Neuronal stem cell (in vitro differentiated cells): ENCODE measurements around the gene CEP170B.

Experiments used
- DNase-seq: peaks from one replicate; pipeline ENCODE4 v3.0.0-alpha.2; 2013; ENCODE audit warnings: low spot score
- H2AFZ ChIP-seq: one replicate; pipeline ENCODE4 v1.6.1; 2013; ENCODE audit warnings: mild to moderate bottlenecking, low read length, inconsistent platforms
- H2AK5ac ChIP-seq: 2 replicates; pipeline ENCODE4 v1.6.1; 2013; ENCODE audit warnings: low read depth, mild to moderate bottlenecking, inconsistent platforms, low read length, moderate library complexity, mixed read lengths
- H2BK120ac ChIP-seq: 2 replicates; pipeline ENCODE4 v1.6.1; 2013; ENCODE audit warnings: low read depth, mild to moderate bottlenecking, inconsistent platforms, low read length, moderate library complexity, mixed read lengths
- H2BK12ac ChIP-seq: one replicate; pipeline ENCODE4 v1.6.1; 2013; ENCODE audit warnings: low read length, inconsistent platforms
- H2BK15ac ChIP-seq: 2 replicates; pipeline ENCODE4 v1.6.1; 2013; ENCODE audit warnings: mild to moderate bottlenecking, low read length, inconsistent platforms, mixed read lengths
- H2BK5ac ChIP-seq: one replicate; pipeline ENCODE4 v1.6.1; 2013; ENCODE audit warnings: inconsistent platforms, mild to moderate bottlenecking, low read length, moderate library complexity
- H3K14ac ChIP-seq: one replicate; pipeline ENCODE4 v1.6.1; 2013; ENCODE audit warnings: low read length, inconsistent platforms
- H3K18ac ChIP-seq: 2 replicates; pipeline ENCODE4 v1.6.1; 2013; ENCODE audit warnings: low read length, inconsistent platforms
- H3K23ac ChIP-seq: 2 replicates; pipeline ENCODE4 v1.6.1; 2013; ENCODE audit warnings: low read depth, mild to moderate bottlenecking, mixed read lengths, low read length, inconsistent platforms; ENCODE audit not compliant: poor library complexity
- H3K27ac ChIP-seq: replicated peaks from 3 replicates; pipeline ENCODE4 v1.5.1; 2013; ENCODE audit warnings: low read length, inconsistent platforms
- H3K27me3 ChIP-seq, 3 experiments: 2 replicates each; pipeline ENCODE4 v1.6.1; 2013; ENCODE audit warnings: low read length in 3 of 3, mild to moderate bottlenecking in 2 of 3, inconsistent platforms in 1 of 3, low read depth in 1 of 3, mixed read lengths in 1 of 3, moderate library complexity in 1 of 3; ENCODE audit not compliant: control insufficient read depth in 3 of 3, insufficient read depth in 3 of 3
- H3K36me3 ChIP-seq, 2 donors: replicated peaks in 1 of 2; 2 replicates each; pipeline ENCODE4 v1.6.1; 2013; ENCODE audit warnings: low read length in 2 of 2; ENCODE audit not compliant: control insufficient read depth in 2 of 2, insufficient read depth in 2 of 2
- H3K4ac ChIP-seq: 2 replicates; pipeline ENCODE4 v1.6.1; 2013; ENCODE audit warnings: inconsistent platforms, mild to moderate bottlenecking, low read length, moderate library complexity
- H3K4me1 ChIP-seq, 2 donors: 1 replicate in 1 of 2; 2 replicates in 1 of 2; pipeline ENCODE4 v1.6.1; 2013; ENCODE audit warnings: low read length in 2 of 2, low read depth in 1 of 2; ENCODE audit not compliant: control insufficient read depth in 2 of 2, insufficient read depth in 1 of 2
- H3K4me2 ChIP-seq: one replicate; pipeline ENCODE4 v1.6.1; 2013; ENCODE audit warnings: mild to moderate bottlenecking, low read length, inconsistent platforms; ENCODE audit not compliant: insufficient read depth, poor library complexity, severe bottlenecking
- H3K4me3 ChIP-seq, 2 donors: 2 replicates each; pipeline ENCODE4 v1.5.1; 2013; ENCODE audit warnings: low read length in 2 of 2, mild to moderate bottlenecking in 2 of 2, inconsistent platforms in 1 of 2, moderate library complexity in 1 of 2
- H3K79me1 ChIP-seq: one replicate; pipeline ENCODE4 v1.6.1; 2013; ENCODE audit warnings: low read depth, mild to moderate bottlenecking, inconsistent platforms, low read length, moderate library complexity
- H3K9ac ChIP-seq: one replicate; pipeline ENCODE4 v1.6.1; 2013; ENCODE audit warnings: mild to moderate bottlenecking, low read depth, low read length, inconsistent platforms; ENCODE audit not compliant: poor library complexity
- H3K9me3 ChIP-seq, 2 donors: replicated peaks in 1 of 2; 2 replicates each; pipeline versions ENCODE3 to v1.6.1; 2013; ENCODE audit warnings: low read length in 2 of 2, mild to moderate bottlenecking in 2 of 2, inconsistent platforms in 1 of 2, low read depth in 1 of 2, mixed read lengths in 1 of 2, moderate library complexity in 1 of 2; ENCODE audit not compliant: control insufficient read depth in 2 of 2, insufficient read depth in 1 of 2
- H4K8ac ChIP-seq: one replicate; pipeline ENCODE4 v1.6.1; 2013; ENCODE audit warnings: low read depth, mild to moderate bottlenecking, inconsistent platforms, low read length, moderate library complexity
- H4K91ac ChIP-seq: one replicate; pipeline ENCODE4 v1.6.1; 2013; ENCODE audit warnings: low read length, low read depth, mild to moderate bottlenecking, inconsistent platforms; ENCODE audit not compliant: poor library complexity
- WGBS, 2 donors: extraction: QIAGEN DNeasy Blood & Tissue Kit; methylation state at CpG; one replicate each; pipeline ENCODE4 v1.1.7; 2013; ENCODE audit warnings: missing lambda C conversion rate in 2 of 2, mixed read lengths in 1 of 2; ENCODE audit not compliant: insufficient read length in 2 of 2, insufficient replicate concordance in 1 of 2; ENCODE audit errors: extremely low coverage in 2 of 2; 5-methylcytosine and 5-hydroxymethylcytosine counted together

Gene CEP170B

DNA sequence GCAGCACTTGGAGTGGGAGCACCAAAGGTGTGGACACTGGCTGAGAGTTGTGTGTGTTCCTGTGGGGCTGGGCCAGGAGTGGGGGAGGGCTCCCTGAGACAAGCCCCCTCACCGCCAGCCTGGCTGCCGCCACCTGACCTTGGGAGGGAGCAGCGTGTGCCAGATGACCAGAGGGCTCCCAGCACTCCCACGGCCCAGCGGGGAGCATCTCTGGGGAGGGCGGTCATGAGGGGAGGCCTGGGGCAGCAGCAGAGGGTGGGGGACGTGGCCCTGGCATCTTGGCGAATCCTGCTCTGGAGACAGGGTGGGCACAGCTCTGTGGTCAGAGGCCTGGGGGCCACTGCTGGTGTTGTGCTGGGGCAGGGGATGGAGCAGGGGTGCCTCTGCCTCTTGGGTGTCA lies 10.7 kb downstream of the CEP170B start:
- Histone ChIP-seq H2BK15ac (no peak overlapping the region), H3K27me3 (no peaks in the 10 kb centered on the region), H3K23ac (peak overlapping the region; percentile 80), H3K4me3 (no peak overlapping the region), H3K18ac (peak overlapping the region; percentile 85), H4K8ac (peak overlapping the region; percentile 48), H3K4me2 (no peak overlapping the region), H3K79me1 (peaks cover 21% of the 10 kb centered on the region), H2AK5ac (peak overlapping the region; percentile 90), H4K91ac (no peak overlapping the region), H2BK120ac (no peak overlapping the region), H2BK12ac (peak overlapping the region; percentile 73), H3K14ac (peak overlapping the region; percentile 71), H3K4me1 (peaks cover 0 to 8% of the 10 kb centered on the region in 2 donors), H3K36me3 (peaks cover 0 to 7% of the 10 kb centered on the region in 2 donors), H2AFZ (no peak overlapping the region), H2BK5ac (peak overlapping the region; percentile 53), H3K27ac (no peak overlapping the region), H3K4ac (peak overlapping the region; percentile 23), H3K9ac (peak overlapping the region; percentile 83), H3K9me3 (no peaks in the 10 kb centered on the region)
- no CpG with 5 or more reads among the region's 8 CpGs for WGBS, 2 donors
- DNase-seq = no peak

GRCh38 chr14:104876251-104876699 lies 11.2 kb downstream of the CEP170B start:
- H3K18ac ChIP-seq = peak overlapping the region; percentile 85
- WGBS, 2 donors = no CpG with 5 or more reads among the region's 8 CpGs
- no peak overlapping the region for H2BK120ac ChIP-seq
- DNase-seq = no peak
- peaks cover 0 to 7% of the 10 kb centered on the region in 2 donors for H3K36me3 ChIP-seq
- H3K4me1 ChIP-seq = peaks cover 0 to 8% of the 10 kb centered on the region in 2 donors
- peak overlapping the region; percentile 71 for H3K14ac ChIP-seq
- H2AK5ac ChIP-seq = peak overlapping the region; percentile 90
- no peak overlapping the region for H3K4me2 ChIP-seq
- no peak overlapping the region for H4K91ac ChIP-seq
- no peaks in the 10 kb centered on the region for H3K9me3 ChIP-seq
- H2BK5ac ChIP-seq = peak overlapping the region; percentile 53
- peaks cover 21% of the 10 kb centered on the region for H3K79me1 ChIP-seq
- no peak overlapping the region for H3K4me3 ChIP-seq
- H3K27ac ChIP-seq = no peak overlapping the region
- peak overlapping the region; percentile 58 for H2BK12ac ChIP-seq
- H3K4ac ChIP-seq = no peak overlapping the region
- no peak overlapping the region for H3K23ac ChIP-seq
- H2AFZ ChIP-seq = no peak overlapping the region
- no peak overlapping the region for H2BK15ac ChIP-seq
- peak overlapping the region; percentile 48 for H4K8ac ChIP-seq
- H3K27me3 ChIP-seq = no peaks in the 10 kb centered on the region
- peak overlapping the region; percentile 83 for H3K9ac ChIP-seq

DNA sequence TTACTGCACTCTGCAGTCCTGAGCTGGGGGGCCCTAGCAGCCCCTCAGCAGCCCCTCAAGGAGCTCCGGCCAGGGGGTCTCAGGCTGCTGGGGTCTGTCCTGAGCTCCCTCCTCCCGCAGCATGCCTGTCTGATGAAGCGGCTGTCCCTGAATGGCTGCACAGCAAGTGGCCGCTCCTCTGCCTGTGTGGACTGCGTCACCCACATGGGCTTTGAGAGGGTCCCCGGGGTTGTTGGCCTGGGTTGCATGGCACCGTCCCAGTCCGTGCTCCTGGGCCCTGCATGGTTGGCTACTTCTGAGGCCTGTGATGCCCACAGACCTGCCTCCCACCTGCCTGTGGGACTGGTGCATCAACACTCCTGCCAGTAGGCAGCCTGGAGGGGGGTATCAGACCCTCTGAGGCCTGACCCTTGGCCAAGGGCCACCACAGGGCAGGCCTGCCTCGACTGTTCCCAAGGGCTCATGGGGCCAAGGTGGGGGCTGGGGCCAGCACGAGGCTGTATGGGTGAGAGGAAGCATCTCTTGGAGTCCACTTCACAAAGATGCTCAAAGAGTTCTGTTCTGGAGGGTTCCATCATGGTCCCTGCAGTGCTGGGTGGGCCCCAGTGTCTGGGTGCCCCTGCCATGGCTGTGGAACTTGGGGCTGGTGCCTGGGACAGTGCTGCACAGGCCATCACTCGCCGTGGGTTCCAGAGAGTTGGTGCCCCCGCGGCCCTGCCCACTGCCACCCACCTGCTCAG lies 12.2 kb downstream of the CEP170B start:
- no peaks in the 10 kb centered on the region for H3K9me3 ChIP-seq
- H2AK5ac ChIP-seq = no peak overlapping the region
- peaks cover 0 to 11% of the 10 kb centered on the region in 2 donors for H3K4me1 ChIP-seq
- H3K14ac ChIP-seq = no peak overlapping the region
- peaks cover 17% of the 10 kb centered on the region for H3K79me1 ChIP-seq
- no CpG with 5 or more reads among the region's 14 CpGs for WGBS, 2 donors
- no peak overlapping the region for H3K4ac ChIP-seq
- H3K36me3 ChIP-seq = peaks cover 0 to 7% of the 10 kb centered on the region in 2 donors
- H4K91ac ChIP-seq = no peak overlapping the region
- no peak overlapping the region for H2BK15ac ChIP-seq
- H3K18ac ChIP-seq = peak overlapping the region; percentile 71
- H2BK5ac ChIP-seq = no peak overlapping the region
- H2BK12ac ChIP-seq = no peak overlapping the region
- H3K23ac ChIP-seq = peak overlapping the region; percentile 20
- no peak for DNase-seq
- H3K27me3 ChIP-seq = no peaks in the 10 kb centered on the region
- no peak overlapping the region for H2BK120ac ChIP-seq
- no peak overlapping the region for H2AFZ ChIP-seq
- H3K4me3 ChIP-seq = no peak overlapping the region
- H3K27ac ChIP-seq = no peak overlapping the region
- no peak overlapping the region for H3K9ac ChIP-seq
- H3K4me2 ChIP-seq = no peak overlapping the region
- H4K8ac ChIP-seq = no peak overlapping the region

GRCh38 chr14:104877806-104878550 lies 12.9 kb downstream of the CEP170B start:
- no peak overlapping the region for H2BK5ac ChIP-seq
- H3K36me3 ChIP-seq = peaks cover 0 to 7% of the 10 kb centered on the region in 2 donors
- no CpG with 5 or more reads among the region's 30 CpGs for WGBS, 2 donors
- no peak overlapping the region for H2AK5ac ChIP-seq
- H3K23ac ChIP-seq = peak overlapping the region; percentile 80
- no peak overlapping the region for H2BK15ac ChIP-seq
- no peak overlapping the region for H3K9ac ChIP-seq
- no peak overlapping the region for H3K4me2 ChIP-seq
- no peak overlapping the region for H3K27ac ChIP-seq
- H3K4me1 ChIP-seq = peaks cover 0 to 8% of the 10 kb centered on the region in 2 donors
- no peak overlapping the region for H4K91ac ChIP-seq
- no peak overlapping the region for H2AFZ ChIP-seq
- H4K8ac ChIP-seq = no peak overlapping the region
- H3K4me3 ChIP-seq = peak overlapping the region in 1 of 2 donors; percentile 9
- H3K9me3 ChIP-seq = no peaks in the 10 kb centered on the region
- no peak overlapping the region for H3K14ac ChIP-seq
- no peak overlapping the region for H2BK12ac ChIP-seq
- no peak for DNase-seq
- H3K18ac ChIP-seq = peak overlapping the region; percentile 38
- H3K79me1 ChIP-seq = peaks cover 13% of the 10 kb centered on the region
- no peak overlapping the region for H2BK120ac ChIP-seq
- H3K4ac ChIP-seq = no peak overlapping the region
- no peaks in the 10 kb centered on the region for H3K27me3 ChIP-seq
